GM21717 (cell line): ENCODE data around the gene MYLK.

Experiments
- ATAC-seq: cut with Tn5 transposase; IDR thresholded peaks from one replicate; pipeline ENCODE4 v1.9.1; 2021; ENCODE audit warnings: mild to moderate bottlenecking, moderate library complexity; ENCODE audit not compliant: unreplicated experiment

Gene MYLK

DNA sequence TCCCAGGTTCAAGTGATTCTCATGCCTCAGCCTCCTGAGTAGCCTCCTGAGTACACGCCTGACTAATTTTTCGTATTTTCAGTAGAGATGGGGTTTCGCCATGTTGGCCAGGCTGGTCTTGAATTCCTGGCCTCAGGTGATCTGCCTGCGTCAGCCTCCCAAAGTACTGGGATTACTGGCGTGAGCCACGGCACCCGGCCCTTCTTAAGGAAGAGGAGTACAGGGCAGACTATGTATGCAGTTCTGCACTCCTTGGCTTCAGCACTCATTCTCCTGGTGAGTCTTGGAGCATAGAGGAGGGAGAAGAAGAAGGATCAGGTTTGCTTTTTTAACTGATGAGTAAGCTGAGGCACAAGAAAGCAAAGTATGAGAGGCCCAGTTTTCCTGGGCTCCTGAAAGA is 199.5 kb downstream of the MYLK start:
- no peak for ATAC-seq

DNA sequence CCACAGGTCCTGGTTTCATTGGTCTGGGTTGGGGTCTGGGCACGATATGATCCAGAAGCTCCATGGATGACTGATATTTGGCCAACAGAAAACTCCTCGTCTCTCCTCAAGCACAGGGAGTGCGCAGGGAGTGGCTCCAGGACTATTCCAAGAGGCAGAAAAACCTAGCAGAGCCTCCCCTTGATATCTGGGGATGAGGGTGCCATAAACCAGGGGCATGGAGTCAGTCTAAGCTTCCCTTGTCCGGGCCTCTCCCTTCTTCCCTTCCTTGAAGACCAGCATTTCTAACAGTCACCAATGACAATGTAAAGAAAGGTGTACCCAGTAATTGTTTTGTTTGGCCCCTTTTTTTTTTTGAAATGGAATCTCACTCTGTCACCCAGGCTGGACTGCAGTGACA is 199.9 kb downstream of the MYLK start:
- no peak for ATAC-seq

DNA sequence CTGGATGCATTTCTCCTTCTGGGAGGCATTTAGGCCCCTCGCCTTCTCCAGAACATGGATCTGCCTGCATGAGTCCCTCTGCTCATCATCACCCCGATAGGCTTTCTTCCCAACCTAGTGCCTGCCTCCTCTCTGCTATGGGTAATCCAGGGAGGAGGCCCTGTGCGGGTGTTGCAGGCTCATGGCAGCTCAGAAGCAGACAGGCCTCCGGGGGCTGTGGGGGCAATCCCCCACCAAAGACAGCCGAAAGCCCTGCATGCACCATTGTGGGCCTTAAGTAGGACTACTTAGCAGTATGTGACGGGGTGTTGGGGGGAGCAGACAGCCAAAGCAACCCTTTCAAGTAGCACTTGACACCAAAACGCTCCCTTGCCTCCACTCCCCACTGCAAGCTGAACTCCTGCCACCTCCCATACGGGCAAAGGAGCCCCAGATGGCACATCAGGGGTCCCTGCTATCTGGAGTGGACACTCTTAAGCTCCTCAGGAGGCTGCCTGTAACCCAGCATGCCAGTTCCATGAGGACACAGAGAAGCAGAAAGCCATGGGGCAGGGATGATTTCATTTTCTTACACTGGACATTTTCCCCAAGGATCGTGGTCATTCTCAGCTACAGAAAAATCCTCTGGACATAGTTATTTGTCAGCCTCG is 200.5 kb downstream of the MYLK start:
- ATAC-seq, result no peak

DNA sequence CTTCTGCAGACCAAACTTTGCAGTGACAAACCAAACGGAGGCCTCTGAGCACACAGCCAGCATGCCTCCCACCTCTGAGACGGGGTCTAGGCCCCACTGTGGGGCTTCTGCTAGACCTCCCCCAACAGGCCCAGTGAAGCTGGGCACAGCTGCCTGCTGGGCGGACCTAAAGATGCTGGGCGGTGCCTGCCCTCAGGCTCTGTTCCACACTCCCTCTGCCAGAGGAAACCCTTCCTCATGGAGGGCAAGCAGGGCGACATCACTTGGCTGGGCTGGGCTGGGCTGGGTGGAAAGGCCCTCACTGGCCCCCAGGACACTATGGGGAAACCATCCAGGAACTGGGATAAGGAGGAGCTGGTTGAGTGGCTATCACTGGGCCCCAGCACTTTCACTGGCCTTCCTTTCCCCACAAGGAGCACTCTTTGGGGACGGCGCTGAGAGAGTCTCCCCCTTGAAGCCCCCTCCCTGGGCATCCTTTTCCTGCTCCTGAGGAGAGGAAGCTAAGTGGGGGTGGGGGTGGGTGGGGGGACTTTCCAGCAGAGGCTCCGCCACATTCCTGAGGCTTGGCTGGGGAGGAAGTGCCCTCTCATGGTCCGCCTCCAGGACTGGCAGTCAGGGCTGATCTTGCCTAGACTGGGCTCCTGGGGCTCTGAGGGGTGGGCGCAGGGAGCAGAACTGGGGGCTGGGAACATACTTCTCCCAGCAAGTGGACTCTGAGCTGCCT is 201.2 kb downstream of the MYLK start:
- no peak for ATAC-seq

DNA sequence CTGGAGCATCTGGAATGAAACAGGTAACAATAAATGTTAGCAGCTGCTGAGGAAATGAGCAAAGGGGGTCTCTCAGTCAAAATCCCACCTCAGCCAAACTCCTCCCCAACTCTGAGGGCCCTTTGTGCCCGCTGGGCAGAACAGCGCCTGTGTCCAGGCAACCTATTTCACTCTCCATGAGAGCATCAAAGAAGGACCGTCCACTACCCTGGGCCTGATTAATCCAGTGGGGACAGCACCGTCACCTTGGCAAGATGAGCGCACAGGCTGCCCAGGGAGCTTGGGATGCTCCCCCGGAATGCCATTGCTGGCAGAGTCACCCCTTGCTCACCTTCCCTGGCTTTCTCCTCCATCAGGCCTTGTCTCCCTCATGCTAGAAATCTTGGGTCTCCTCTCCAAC is 201.8 kb downstream of the MYLK start:
- ATAC-seq, result no peak

DNA sequence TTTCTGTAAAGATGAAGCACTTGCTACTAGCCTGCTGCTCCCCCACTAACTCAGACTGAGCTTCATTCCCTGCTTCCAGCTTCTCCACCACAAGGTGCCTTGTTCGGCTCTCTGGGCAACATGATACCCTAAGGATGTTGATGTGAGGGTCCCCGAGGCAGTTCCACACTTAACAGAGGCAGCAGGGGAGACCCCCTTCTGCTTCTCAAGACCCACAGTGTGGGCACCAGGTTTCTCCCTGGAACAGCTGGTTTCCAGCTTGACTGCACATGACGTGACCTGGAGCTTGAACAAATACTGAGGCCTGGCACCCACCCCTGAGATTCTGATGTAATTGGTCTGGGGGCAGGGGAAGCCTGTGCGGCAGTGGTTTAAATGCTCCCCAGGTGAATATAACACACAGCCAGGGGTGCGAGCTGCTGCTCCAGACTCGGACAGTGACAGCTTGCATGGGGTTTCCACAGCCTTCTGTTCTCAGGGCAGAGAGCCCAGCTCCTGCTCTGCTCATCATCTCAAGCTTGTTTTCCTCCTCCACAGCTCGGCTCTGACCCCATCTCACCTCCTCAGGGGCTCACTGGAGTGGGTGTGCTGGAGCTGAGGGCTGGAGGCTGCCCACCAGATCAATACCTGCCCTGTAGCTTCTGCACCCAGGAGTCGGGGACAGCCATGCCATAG is 204.3 kb downstream of the MYLK start:
- no peak for ATAC-seq

DNA sequence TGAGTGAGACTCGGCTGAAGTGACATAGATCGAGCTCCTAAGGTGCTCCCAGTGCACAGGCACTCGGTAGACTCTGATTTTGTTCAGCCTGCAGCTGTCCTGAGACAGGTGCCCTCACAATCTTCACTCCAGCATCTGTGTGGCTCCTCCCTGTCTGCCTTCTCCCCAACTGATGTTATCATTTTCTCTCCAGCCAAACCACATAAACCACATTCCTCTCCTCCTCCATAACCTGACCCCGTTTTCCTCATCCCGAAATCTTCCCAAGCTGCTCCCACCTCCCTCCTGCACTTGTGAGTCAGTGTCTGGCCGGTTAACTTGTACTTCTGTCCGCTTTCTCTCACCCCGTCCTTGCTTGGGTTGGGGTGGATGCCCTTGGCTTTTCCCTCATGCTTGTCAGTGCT is 206.0 kb downstream of the MYLK start:
- ATAC-seq, result no peak

DNA sequence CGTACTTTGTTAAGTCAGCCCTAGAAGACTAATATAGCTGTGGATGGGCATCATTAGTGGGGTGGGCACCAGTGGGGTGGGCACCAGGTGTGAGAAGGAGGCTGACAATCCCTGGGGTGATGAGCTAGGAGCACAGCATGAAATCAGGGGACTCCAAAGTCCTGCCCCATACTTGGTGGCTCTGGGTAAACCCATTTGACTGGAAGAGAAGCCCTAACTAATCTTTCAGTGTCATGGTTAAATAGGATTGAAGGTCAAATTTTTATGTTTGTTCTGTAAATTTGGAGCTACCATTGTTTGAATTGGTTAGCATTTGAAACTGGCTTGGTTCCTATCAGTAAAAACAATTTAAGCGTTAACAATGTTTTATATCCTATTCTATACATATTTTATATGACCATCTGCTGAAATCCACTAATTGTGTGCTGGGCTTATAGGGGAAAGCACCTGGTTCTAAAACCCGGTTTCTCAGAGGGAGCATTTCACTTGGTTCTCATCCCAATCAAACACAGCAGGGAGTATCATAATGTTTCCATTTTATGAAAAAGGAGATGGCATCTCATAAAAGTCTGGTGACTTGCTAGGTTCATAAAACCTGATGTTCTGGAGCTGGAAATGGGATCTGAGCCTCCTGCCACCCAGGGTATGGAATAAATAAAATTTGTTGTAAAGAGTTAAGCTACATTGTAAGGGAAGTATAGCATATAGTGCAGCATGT is 211.5 kb downstream of the MYLK start:
- no peak for ATAC-seq

DNA sequence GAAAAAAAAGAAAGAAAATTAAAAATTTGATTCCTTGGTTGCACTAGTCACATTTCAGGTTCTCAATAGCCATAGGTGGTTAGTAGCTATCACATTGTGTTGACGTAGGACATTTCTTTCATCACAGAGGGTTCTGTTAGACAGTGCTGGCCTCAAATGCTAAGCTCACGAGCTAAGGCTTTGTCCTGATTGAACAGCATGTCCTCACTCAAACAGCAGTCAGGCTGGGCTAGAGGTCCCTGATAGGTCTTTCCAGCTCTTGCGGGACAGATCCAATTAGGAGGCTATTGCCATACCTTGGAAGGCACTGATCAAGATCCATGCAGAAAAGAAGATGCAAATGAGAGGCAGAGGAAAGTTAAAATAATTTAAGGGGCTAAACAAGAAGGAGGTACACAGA is 213.4 kb downstream of the MYLK start:
- ATAC-seq, result no peak

DNA sequence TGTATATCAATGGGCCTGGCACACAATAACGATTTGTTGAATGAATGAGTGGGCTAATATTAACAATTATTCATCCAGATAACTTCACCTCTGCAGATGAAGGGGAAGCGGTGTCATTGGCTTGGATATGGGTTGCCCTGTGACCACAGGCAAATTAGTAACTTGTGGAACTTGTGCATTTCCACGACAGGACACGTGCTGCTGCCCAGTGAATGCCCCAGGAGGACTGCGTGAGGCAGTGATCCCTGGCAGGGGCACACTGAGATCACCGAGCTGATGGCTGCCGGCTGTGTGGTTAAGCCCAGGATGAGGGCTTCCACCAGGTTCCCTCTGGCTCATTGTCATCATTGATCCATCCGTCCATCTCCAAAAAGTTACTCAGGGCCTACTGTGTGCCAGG is 215.2 kb downstream of the MYLK start:
- no peak for ATAC-seq

DNA sequence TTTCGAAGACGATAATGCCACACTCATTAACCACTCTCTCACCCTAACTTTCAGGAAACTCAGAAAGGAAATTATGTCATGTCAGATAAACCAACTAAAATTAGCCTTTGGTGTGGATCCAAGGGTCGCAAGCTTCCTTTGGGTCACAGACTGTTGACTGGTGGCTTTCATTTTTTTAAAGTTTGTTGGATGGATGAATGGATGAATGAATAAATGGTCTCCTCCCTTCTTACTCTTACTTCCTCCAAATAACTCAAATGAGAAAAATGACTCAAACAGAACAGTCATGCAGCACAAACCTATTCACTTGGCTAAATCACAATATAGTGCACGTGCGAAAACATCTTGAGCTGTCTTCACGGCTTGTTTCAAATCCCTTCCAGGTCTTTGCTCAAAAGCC is 216.3 kb downstream of the MYLK start:
- ATAC-seq, result no peak

DNA sequence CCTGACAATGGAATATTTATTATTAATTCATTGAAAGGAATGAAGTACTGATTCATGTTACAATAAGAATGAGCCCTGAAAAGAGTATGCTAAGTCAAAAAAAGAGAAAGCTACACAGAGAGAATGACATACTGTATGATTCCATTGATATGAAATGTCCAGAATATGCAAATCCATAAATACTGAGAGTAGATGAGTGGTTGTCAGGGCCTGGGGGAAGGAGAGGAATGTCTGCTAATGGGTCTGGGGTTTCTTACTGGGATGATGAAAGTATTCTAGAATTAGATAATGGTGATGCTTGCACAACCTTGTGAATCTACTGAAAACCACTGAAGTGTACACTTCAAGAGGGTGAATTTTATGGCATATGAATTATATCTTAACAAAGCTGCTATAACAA is 219.4 kb downstream of the MYLK start:
- no peak for ATAC-seq

DNA sequence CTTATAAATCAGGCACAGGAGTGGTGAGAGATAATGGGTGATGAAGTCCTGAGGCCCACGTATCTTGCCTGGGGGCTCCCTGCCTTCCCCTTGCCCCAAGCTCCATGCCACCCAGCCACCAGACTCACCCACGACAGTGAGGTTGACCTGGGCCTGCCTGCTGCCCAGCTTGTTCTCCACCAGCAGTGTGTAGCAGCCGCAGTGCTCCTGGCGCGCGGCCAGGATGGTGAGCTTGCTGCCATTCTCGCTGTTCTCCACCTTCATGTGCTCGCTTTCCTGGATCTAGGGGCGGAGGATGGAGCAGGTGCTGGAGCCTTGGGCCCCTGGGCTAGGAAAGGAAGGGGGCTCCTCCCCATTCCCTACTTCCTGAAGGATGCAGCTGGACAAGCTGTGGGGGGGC is 220.2 kb downstream of the MYLK start:
- ATAC-seq, result no peak

DNA sequence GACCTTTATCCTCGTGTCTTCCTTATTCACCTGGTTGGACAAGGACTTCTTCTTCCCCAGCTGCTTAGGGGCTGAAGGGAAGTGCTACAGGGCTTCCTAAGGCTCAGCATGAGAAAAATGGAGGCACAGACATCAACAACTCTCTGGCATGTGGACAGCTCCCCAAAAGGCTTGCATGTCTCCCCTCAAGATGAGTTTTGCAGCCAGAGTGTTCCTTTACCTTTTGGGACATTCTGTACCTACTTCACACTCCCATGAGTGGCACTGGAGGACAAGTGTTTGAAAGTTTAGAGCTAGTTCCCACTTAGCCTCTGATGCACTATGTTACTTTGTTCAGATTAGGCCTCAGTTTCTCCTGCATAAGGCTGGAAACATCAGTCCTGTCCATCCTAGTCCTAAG is 222.2 kb downstream of the MYLK start:
- ATAC-seq, result no peak

DNA sequence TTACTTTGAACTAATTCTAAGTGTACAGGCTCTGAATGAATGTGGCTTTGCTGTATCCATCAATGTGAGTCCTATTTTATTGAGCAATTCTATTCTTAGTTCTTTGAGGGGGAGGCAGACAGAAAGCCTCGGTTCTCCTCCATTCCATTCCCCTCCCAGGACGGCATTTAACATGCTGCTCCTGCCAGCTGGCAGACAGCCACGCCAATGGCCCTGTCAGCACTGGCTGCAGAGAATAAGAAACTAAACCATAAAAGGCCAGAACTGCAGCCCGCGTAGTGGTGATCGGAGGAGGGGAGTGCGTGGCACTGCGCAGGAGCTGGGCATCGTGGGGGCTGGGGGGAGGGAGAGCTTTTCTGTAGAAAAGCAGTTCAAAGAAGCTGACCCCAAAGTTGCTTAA is 223.2 kb downstream of the MYLK start:
- ATAC-seq, result no peak

DNA sequence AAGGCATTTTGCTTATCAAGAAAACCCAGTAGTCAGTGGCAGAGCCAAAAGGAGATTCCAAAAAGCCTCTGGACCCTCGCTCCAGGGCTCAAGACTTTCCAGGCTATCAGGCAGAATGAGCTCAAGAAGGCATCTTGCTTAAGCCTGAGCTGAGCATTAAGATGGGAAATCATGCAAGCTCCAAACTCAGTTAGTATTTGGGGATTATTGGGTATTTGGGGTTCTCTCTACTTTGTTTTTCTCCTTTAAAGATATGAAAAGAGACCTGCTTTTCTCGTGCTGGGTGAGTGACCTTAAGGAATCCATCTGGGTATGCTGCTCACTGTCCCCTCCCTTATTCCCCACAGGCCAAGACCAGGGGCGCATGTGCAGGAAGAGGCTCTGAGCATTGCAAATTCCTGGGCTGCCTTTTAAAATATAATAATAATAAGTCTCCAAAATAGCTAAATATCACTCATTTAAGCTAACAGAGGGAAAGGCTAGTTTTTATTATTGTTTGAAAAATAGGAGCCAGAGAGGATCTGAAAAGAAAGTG is 223.9 kb downstream of the MYLK start:
- ATAC-seq, result no peak

DNA sequence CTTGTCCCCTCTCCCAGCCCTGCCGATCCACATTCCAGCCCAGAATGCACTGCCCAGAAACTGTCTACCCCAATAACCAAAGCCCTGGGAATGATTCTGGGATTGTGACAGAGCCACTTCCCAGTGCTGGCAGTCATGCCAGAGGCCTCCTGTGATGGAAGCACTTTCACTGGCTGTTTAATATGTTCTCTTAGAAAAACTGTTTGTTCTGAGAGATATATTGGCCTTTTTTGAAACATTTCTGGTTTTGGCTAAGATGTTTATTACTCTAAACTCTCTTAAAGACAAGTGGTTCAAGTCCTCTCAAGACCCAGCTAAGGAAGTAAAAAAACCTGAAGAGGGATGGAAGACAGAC is 225.3 kb downstream of the MYLK start:
- ATAC-seq, result no peak

DNA sequence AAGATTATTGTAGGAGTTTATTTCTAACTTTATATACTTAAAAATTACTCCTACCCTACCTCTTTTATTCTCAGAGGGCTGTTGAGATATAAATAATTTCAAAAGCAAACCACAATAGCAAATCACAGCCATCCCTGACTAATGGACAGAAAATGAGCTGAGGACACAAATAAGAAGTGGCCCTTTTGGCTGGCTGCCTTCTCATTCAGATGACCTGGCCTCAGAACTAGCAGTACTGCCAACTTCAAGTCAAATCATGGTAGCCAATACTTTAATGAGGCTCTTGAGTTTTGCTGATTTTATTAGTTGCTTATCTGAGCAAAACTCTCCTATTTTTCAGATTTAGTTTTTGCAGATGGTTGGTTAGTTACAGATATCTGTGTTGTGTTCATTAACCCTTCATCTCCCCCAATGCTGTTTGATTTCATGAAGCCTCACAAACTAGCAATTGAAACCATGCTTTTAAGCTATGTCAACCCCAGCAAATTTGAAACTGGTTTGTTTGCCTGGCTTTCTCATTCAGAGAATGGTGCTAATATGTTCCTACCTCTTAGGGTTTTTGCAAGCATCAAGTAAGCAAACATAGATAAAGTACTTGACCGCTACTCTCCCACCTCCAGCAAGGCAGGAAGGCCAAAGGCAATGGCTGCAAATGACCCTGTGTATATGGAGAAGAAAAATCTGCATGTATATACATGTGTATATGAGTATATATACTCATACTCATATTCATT is 225.8 kb downstream of the MYLK start:
- ATAC-seq, result no peak

DNA sequence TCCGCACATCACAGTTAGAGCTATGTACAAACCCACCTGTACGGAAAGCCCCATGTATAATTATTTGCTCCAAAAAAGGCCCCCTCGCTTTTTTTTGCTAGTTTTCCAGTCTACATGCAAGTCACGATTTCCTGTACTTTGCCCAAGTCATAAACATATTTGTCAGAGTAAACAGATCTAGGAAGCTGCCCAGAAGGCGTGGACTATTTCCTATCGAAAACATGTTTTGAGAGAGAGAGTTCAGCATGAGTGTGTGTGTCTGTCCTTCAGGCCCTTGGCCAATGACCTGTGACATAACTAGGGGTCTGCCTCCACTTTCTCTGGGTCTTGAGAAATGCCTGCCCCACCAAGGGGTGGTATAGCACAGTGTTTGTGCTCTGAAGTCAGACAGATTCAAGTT is 226.6 kb downstream of the MYLK start:
- no peak for ATAC-seq

DNA sequence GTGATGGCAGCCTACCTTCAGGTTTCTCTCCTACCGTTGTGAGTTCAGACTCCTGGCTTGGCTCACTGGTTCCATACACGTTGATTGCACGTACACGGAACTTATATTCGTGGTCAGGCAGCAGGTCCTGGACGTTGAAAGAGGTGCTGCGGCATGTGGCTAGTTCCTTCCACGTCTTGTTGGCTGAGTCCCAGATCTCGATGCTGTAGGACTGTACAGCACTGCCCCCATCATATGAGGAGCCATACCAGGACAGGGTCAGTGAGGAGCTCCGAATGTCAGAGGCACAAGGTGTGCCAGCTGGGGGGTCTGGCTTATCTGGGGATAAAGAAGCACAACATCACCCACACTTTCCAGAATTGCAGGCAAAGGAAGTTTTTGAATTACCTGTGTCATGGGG is 227.0 kb downstream of the MYLK start:
- ATAC-seq, result no peak

DNA sequence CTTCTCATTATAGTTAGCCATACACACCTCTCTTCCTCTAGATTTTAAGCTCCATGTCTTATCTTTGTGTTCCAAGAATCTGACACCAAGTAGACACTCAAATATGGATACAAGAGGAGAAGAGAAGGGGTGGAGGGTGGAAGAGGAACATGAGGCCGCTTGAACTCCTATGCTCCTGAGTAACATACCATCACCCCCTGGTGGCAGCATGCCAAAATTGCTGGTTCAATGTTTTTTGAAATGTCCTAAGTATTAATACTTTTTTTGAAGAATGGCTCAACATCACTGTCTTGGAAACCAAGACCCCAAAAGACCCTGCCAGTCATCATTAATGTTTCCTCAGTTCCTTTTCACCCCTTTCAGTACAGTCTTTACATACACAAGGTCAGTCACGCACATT is 227.4 kb downstream of the MYLK start:
- no peak for ATAC-seq
